Measurements from ENCODE around the gene JUNB.

Gene JUNB

DNA sequence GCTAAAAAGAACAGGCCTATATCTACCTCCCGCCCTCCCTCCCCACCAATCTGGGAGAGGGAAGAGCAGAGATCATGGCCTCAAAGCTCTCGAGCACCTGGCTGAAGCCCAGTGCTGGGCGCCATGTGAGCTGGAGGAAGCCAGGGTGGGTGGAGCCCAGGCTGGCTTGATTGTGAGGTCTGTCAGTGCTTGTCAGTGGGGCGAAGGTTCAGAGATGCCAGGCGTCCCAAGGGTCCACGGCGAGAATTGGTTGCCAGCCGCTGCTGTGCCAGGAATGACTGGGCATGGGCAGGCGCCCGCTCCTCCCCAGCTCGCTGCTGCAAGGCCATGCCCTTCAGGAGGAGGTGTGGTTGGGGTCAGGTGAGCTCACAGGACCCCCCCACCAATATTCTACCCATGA, 28.2 kb upstream of the JUNB start:
- DNase-seq (ENCODE audit: low spot score), result no peak
- TF ChIP-seq CTCF (IDR thresholded peaks at IDR 0.05; ENCODE audit: extremely low read depth, insufficient read depth, missing control alignments), result no peak
- in situ Hi-C loops (cut with MboI; ENCODE audit: low pct_unique_long_range_greater_than_20kb, low sequenced_read_pairs, unreplicated experiment), result loop anchor here (10.0 kb wide), 1 partner anchor 82 kb away; no protein-coding TSS in a partner anchor

- in situ Hi-C loops (cut with MboI; ENCODE audit: low pct_unique_long_range_greater_than_20kb, low sequenced_read_pairs, unreplicated experiment), result loop anchor here (10.0 kb wide), 1 partner anchor 80 kb away; no protein-coding TSS in a partner anchor
- no peak for DNase-seq (ENCODE audit: low spot score)
These were observed 26.6 kb upstream of the JUNB start for GRCh38 chr19:12764698-12765097.

GRCh38 chr19:12766051-12766521, 25.2 kb upstream of the JUNB start:
- peak; percentile 87 for DNase-seq (ENCODE audit: low spot score)
- peak; percentile 99 for TF ChIP-seq CTCF (IDR thresholded peaks at IDR 0.05; ENCODE audit: extremely low read depth, insufficient read depth, missing control alignments)
- in situ Hi-C loops (cut with MboI; ENCODE audit: low pct_unique_long_range_greater_than_20kb, low sequenced_read_pairs, unreplicated experiment), result loop anchor here (10.0 kb wide), 1 partner anchor 79 kb away; no protein-coding TSS in a partner anchor

More at GRCh38 chr19:12764698-12765097, 26.6 kb upstream of the JUNB start:
- TF ChIP-seq CTCF (IDR thresholded peaks at IDR 0.05; ENCODE audit: extremely low read depth, insufficient read depth, missing control alignments), result no peak

DNA sequence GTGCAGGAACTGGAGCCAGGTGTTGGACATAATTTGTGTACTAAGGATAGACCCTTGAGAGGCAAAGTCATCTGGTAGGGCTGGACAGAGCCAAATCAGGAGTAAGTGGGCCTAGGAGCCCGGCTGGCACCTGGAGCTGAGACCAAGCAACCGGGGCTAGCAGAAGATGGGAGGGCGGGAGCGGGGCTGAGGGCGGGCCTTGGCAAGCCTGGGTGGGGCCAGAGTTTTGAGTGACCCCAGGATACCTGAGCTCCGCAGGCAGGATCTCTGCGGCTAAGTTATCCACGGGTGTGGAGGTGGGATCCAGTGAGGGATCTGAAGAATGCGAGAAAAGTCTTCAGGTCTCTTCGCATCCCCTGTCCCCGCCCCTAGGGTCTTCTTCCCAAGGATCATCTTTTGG, 24.1 kb upstream of the JUNB start:
- in situ Hi-C loops (cut with MboI; ENCODE audit: low pct_unique_long_range_greater_than_20kb, low sequenced_read_pairs, unreplicated experiment), result loop anchor here (10.0 kb wide), 1 partner anchor 78 kb away; no protein-coding TSS in a partner anchor
- DNase-seq (ENCODE audit: low spot score), result no peak
- no peak for TF ChIP-seq CTCF (IDR thresholded peaks at IDR 0.05; ENCODE audit: extremely low read depth, insufficient read depth, missing control alignments)

DNA sequence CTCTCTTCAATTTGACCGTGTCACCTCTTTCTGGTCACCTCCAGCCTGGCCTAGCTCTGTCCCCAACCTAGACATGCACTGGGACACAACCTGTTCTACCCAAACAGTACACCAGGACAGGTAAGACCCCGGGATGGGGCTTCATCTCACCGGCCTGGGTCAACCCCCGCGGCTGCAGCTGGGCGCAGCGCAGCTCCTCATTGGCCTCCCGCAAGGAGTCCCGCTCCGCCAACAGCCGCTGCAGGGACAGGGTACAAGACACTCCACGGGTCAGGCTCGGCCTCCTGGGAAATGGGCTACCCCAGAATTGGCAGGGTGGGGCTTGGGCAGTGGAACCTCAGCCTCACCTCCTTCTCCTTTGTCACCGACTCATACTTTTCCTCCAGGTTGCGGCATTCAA, 23.6 kb upstream of the JUNB start:
- no peak for DNase-seq (ENCODE audit: low spot score)
- TF ChIP-seq CTCF (IDR thresholded peaks at IDR 0.05; ENCODE audit: extremely low read depth, insufficient read depth, missing control alignments), result no peak
- in situ Hi-C loops (cut with MboI; ENCODE audit: low pct_unique_long_range_greater_than_20kb, low sequenced_read_pairs, unreplicated experiment), result loop anchor here (10.0 kb wide), 1 partner anchor 77 kb away; no protein-coding TSS in a partner anchor

GRCh38 chr19:12769689-12770088, 21.6 kb upstream of the JUNB start:
- DNase-seq (ENCODE audit: low spot score), result no peak
- in situ Hi-C loops (cut with MboI; ENCODE audit: low pct_unique_long_range_greater_than_20kb, low sequenced_read_pairs, unreplicated experiment), result loop anchor here (10.0 kb wide), 1 partner anchor 75 kb away; no protein-coding TSS in a partner anchor
- TF ChIP-seq CTCF (IDR thresholded peaks at IDR 0.05; ENCODE audit: extremely low read depth, insufficient read depth, missing control alignments), result no peak
